Measurements from ENCODE around the gene SNRPF.
A peak's percentile ranks its signal among the peaks of the same experiment; 100 is the strongest.

Gene SNRPF

GRCh38 chr12:95834572-95834971 is 24.2 kb upstream of the SNRPF start:
- no peak for TF ChIP-seq CTCF (IDR thresholded peaks at IDR 0.05)

GRCh38 chr12:95836185-95836609 is 22.6 kb upstream of the SNRPF start:
- TF ChIP-seq CTCF (IDR thresholded peaks at IDR 0.05): no peak

GRCh38 chr12:95836630-95837239 is 22.0 kb upstream of the SNRPF start:
- TF ChIP-seq CTCF (IDR thresholded peaks at IDR 0.05): no peak

DNA sequence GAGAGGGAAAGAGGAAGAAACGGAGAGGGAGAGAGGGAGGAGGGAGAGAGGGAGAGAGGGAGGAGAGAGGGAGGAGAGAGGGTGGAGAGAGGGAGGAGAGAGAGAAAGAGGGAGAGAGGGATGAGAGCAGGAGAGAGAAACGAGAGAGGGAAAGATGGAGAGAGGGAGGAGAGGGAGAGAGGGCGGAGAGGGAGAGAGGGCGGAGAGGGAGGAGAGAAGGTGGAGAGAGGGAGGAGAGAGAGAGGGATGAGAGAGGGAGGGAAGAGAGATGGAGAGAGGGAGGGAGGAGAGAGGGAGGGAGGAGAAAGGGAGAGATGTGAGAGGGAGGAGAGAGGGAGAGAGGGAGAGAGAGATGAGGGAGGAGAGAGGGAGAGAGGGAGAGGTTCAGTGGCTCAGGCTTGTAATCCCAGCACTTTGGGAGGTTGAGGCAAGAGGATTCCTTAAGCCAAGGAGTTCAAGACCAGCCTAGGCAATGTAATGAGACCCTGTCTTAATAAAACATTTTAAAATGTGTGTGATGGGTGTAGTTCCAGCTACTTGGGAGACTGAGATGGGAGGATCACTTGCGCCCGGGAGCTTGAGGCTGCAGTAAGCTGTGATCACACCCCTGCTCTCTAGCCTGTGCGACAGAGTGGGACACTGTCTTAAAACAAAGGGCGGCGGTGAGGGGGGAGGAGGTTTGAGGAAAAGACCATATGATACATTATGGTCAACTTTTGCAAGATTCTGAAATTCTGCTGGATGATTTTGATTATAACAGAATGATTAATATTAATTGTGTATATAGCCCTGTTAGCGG is 21.3 kb upstream of the SNRPF start:
- no peak for TF ChIP-seq CTCF (IDR thresholded peaks at IDR 0.05)

DNA sequence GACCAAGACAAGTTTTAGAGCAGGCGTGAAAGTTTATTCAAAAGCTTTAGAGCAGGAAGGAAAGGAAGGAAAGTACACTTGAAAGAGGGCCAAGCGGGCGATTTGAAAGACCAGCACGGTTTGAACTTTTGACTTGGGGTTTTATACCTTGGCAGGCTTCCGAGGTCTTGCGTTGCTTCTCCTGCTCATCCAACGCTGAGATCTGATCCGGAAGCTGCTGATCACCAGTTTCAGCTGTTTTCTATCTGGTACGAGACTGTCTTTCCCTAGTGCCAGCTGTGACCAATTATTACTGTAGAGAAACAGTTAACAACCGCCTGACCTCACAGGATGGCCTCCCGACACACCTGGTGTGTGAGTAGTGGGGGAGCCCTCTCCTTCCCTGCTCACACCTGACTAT is 20.6 kb upstream of the SNRPF start:
- no peak for TF ChIP-seq CTCF (IDR thresholded peaks at IDR 0.05)

- TF ChIP-seq CTCF (IDR thresholded peaks at IDR 0.05): peak; percentile 50; the same call in 1 of the 2 replicates
Measured at GRCh38 chr12:95848575-95849388, 10.0 kb upstream of the SNRPF start.

DNA sequence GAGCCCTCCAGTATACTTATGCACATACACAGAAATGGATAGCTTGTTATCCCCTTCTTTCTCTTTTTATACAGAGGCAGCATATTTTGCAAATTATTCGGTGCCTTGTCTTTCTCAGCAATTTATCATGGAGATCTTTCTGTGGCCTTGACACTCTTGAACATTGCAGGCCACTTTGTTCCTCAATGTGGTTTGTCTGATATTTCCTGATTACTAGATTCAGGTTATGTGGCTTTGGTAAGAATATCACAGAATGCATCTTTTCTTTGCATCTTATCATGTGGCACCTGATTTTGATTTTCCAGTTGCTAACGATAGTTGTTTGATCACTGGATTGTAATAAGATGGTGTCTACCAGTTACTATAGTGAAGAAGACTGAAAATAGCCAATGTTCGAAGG is 7.1 kb upstream of the SNRPF start:
- TF ChIP-seq CTCF (IDR thresholded peaks at IDR 0.05): no peak

Measured in LNCAP (cell line).